Measurements from ENCODE around the gene APOBEC4.
"Not testable (repeated sequence)": the region's sequence is repeated elsewhere in the genome, so short reads cannot be mapped to it uniquely, and the experiment has no call there.

Gene APOBEC4

GRCh38 chr1:183634429-183635065, 18.6 kb downstream of the APOBEC4 start:
- DNase-seq (ENCODE audit: low spot score): no peak
- Histone ChIP-seq H3K4me3 (peak overlapping the region; percentile 96), H3K27ac (peak overlapping the region; percentile 97 to 99)
- TF ChIP-seq CTCF (IDR thresholded peaks at IDR 0.05): no peak

- Histone ChIP-seq H3K4me3 (peak overlapping the region; percentile 96), H3K27ac (peak overlapping the region; percentile 82 to 97)
- TF ChIP-seq CTCF (IDR thresholded peaks at IDR 0.05): peak; percentile 29
- no peak for DNase-seq (ENCODE audit: low spot score)
Measured at GRCh38 chr1:183633676-183634343, 19.3 kb downstream of the APOBEC4 start.

GRCh38 chr1:183632964-183633363, 20.2 kb downstream of the APOBEC4 start:
- DNase-seq (ENCODE audit: low spot score): no peak
- H3K4me3 ChIP-seq: peak overlapping the region; percentile 96
- H3K27ac ChIP-seq: peak overlapping the region; percentile 82 to 97
- TF ChIP-seq CTCF (IDR thresholded peaks at IDR 0.05): no peak

- H3K27ac ChIP-seq: peak overlapping the region; percentile 8 to 53
- no peak for TF ChIP-seq CTCF (IDR thresholded peaks at IDR 0.05)
- H3K4me3 ChIP-seq: peak overlapping the region; percentile 96
Measured at GRCh38 chr1:183632114-183632513, 21.0 kb downstream of the APOBEC4 start.

GRCh38 chr1:183630748-183631147, 22.4 kb downstream of the APOBEC4 start:
- H3K27ac ChIP-seq: peak overlapping the region; percentile 62 to 65
- H3K4me3 ChIP-seq: peak overlapping the region; percentile 96
- TF ChIP-seq CTCF (IDR thresholded peaks at IDR 0.05): no peak
- no peak for DNase-seq (ENCODE audit: low spot score)

More at GRCh38 chr1:183632114-183632513, 21.0 kb downstream of the APOBEC4 start:
- DNase-seq (ENCODE audit: low spot score): no peak

GRCh38 chr1:183628537-183628936, 24.6 kb downstream of the APOBEC4 start:
- no peak overlapping the region for H3K4me3 ChIP-seq
- TF ChIP-seq CTCF (IDR thresholded peaks at IDR 0.05): no peak
- DNase-seq (ENCODE audit: low spot score): no peak
- H3K27ac ChIP-seq: no peak overlapping the region

- peak overlapping the region; percentile 37 to 79 for H3K27ac ChIP-seq
- not testable (repeated sequence) for DNase-seq (ENCODE audit: low spot score); H3K4me3 ChIP-seq
Measured at GRCh38 chr1:183626236-183626635, 26.9 kb downstream of the APOBEC4 start.

Measured in coronary artery (tissue), 2 donors.